ENCODE measurements around the gene ATF7IP. TPM values are rescaled to one million over a fixed set of nuclear protein-coding genes. Genes with fewer than 3 reads are reported as not detected.

ATF7IP gene
- polyA plus RNA-seq, 1 of the 3 experiments (the other 2 are of a cell fraction) = 2.8 TPM

GRCh38 chr12:14547571-14547970 lies 182.1 kb downstream of the ATF7IP start:
- ChIA-PET POLR2A (no interaction called here), CTCF (interaction anchor here (1.5 kb wide), 1 partner anchor 8 kb away, joined by 4 read pairs; no protein-coding TSS in a partner anchor)
- Histone ChIP-seq H3K9ac (no peak overlapping the region), H3F3A (replicated peaks; ENCODE audit: insufficient read depth) (no peaks in the 10 kb centered on the region), H3K27ac (ENCODE audit: low read depth in 2 of 2, low read length in 1 of 2) (no peak overlapping the region), H3K4me3 (ENCODE audit: low read depth in 2 of 2, low read length in 1 of 2) (no peak overlapping the region), H3K4me1 (ENCODE audit: control insufficient read depth in 1 of 2, insufficient read depth in 2 of 2, low read depth in 1 of 2, low read length in 1 of 2) (no peaks in the 10 kb centered on the region), H2AFZ (ENCODE audit: low read depth) (no peak overlapping the region), H3K9me3 (no peaks in the 10 kb centered on the region), H3K27me3 (ENCODE audit: insufficient read depth) (no peaks in the 10 kb centered on the region), H3K79me2 (ENCODE audit: insufficient read depth) (no peaks in the 10 kb centered on the region), H3K36me3 (replicated peaks in 1 of 2; ENCODE audit: control insufficient read depth in 1 of 2, insufficient read depth in 2 of 2, low read length in 1 of 2) (no peaks in the 10 kb centered on the region), H3K9me2 (no peaks in the 10 kb centered on the region), H3K4me2 (no peak overlapping the region), H4K20me1 (ENCODE audit: insufficient read depth) (no peaks in the 10 kb centered on the region)
- TF ChIP-seq JUND (IDR thresholded peaks at IDR 0.05) (no peak), SMC3 (IDR thresholded peaks at IDR 0.05; ENCODE audit: low read depth, low read length) (no peak), ELF1 (IDR thresholded peaks at IDR 0.05) (no peak), GABPA (IDR thresholded peaks at IDR 0.05; ENCODE audit: low read depth) (no peak), RXRA (IDR thresholded peaks at IDR 0.05; ENCODE audit: borderline replicate concordance, low read depth) (no peak), REST (IDR thresholded peaks at IDR 0.05; ENCODE audit: low read depth, low read length) (no peak), ZBTB33 (IDR thresholded peaks at IDR 0.05; ENCODE audit: borderline replicate concordance, low read depth) (no peak), TCF12 (IDR thresholded peaks at IDR 0.05) (no peak), FOSL2 (IDR thresholded peaks at IDR 0.05; ENCODE audit: borderline replicate concordance, low read depth) (no peak)
- 42% methylated on average over 4 of the region's 4 CpGs for WGBS (ENCODE audit: low lambda C conversion rate)
- DNase-seq = no peak

GRCh38 chr12:14548609-14549008 lies 183.1 kb downstream of the ATF7IP start:
- no peak overlapping the region for H3K9ac ChIP-seq
- TF ChIP-seq USF1 (IDR thresholded peaks at IDR 0.05; ENCODE audit: borderline replicate concordance, low read depth) (no peak), USF2 (IDR thresholded peaks at IDR 0.05; ENCODE audit: borderline replicate concordance, low read depth, low read length) (no peak), IRF3 (IDR thresholded peaks at IDR 0.05; ENCODE audit: low read depth, low read length) (no peak), RFX5 (IDR thresholded peaks at IDR 0.05; ENCODE audit: low read length) (no peak)
- POLR2A ChIA-PET = no interaction called here
- CTCF ChIA-PET = no interaction called here
- H3K36me3 ChIP-seq (replicated peaks in 1 of 2; ENCODE audit: control insufficient read depth in 1 of 2, insufficient read depth in 2 of 2, low read length in 1 of 2) = no peaks in the 10 kb centered on the region
- H3K4me1 ChIP-seq (ENCODE audit: control insufficient read depth in 1 of 2, insufficient read depth in 2 of 2, low read depth in 1 of 2, low read length in 1 of 2) = no peaks in the 10 kb centered on the region
- H3K9me3 ChIP-seq = no peaks in the 10 kb centered on the region
- no peak overlapping the region for H3K4me2 ChIP-seq
- H4K20me1 ChIP-seq (ENCODE audit: insufficient read depth) = no peaks in the 10 kb centered on the region
- no peaks in the 10 kb centered on the region for H3F3A ChIP-seq (replicated peaks; ENCODE audit: insufficient read depth)
- H2AFZ ChIP-seq (ENCODE audit: low read depth) = no peak overlapping the region
- H3K4me3 ChIP-seq (ENCODE audit: low read depth in 2 of 2, low read length in 1 of 2) = no peak overlapping the region
- no peak overlapping the region for H3K27ac ChIP-seq (ENCODE audit: low read depth in 2 of 2, low read length in 1 of 2)
- 34% methylated on average over 6 of the region's 6 CpGs for WGBS (ENCODE audit: low lambda C conversion rate)
- H3K79me2 ChIP-seq (ENCODE audit: insufficient read depth) = no peaks in the 10 kb centered on the region
- H3K9me2 ChIP-seq = no peaks in the 10 kb centered on the region
- no peak for DNase-seq
- no peaks in the 10 kb centered on the region; the same call in 1 of the 2 replicates for H3K27me3 ChIP-seq (ENCODE audit: insufficient read depth)
